ENCODE results near the gene NAP1L1. TPM values are rescaled to one million over a fixed set of nuclear protein-coding genes. Genes with fewer than 3 reads are reported as not detected.

NAP1L1 gene
- total RNA-seq, 1 donor from 2014 or later, result 473 TPM

- no peak for DNase-seq (ENCODE audit: low read depth)
Measured at GRCh38 chr12:76103958-76104357, 19.5 kb upstream of the NAP1L1 start.

GRCh38 chr12:76101739-76102385, 17.4 kb upstream of the NAP1L1 start:
- H3K4me3 ChIP-seq (ENCODE audit: low read depth, low read length), result no peak overlapping the region
- TF ChIP-seq CTCF (conservative IDR thresholded peaks at IDR 0.05; ENCODE audit: low read depth, low read length), result no peak
- no peak for DNase-seq (ENCODE audit: low read depth)

More at GRCh38 chr12:76103958-76104357, 19.5 kb upstream of the NAP1L1 start:
- no peak for TF ChIP-seq CTCF (conservative IDR thresholded peaks at IDR 0.05; ENCODE audit: low read depth, low read length)
- H3K4me3 ChIP-seq (ENCODE audit: low read depth, low read length), result no peak overlapping the region

- H3K4me3 ChIP-seq (ENCODE audit: low read depth, low read length), result no peak overlapping the region
- no peak for DNase-seq (ENCODE audit: low read depth)
- no peak for TF ChIP-seq CTCF (conservative IDR thresholded peaks at IDR 0.05; ENCODE audit: low read depth, low read length)
Measured at GRCh38 chr12:76096079-76096646, 11.7 kb upstream of the NAP1L1 start.

GRCh38 chr12:76094754-76095153, 10.3 kb upstream of the NAP1L1 start:
- no peak for DNase-seq (ENCODE audit: low read depth)
- no peak overlapping the region for H3K4me3 ChIP-seq (ENCODE audit: low read depth, low read length)
- peak; percentile 1 for TF ChIP-seq CTCF (conservative IDR thresholded peaks at IDR 0.05; ENCODE audit: low read depth, low read length)

GRCh38 chr12:76091246-76091754, 6.8 kb upstream of the NAP1L1 start:
- DNase-seq (ENCODE audit: low read depth), result no peak
- no peak for TF ChIP-seq CTCF (conservative IDR thresholded peaks at IDR 0.05; ENCODE audit: low read depth, low read length)
- H3K4me3 ChIP-seq (ENCODE audit: low read depth, low read length), result no peak overlapping the region

GRCh38 chr12:76085520-76085868, 1.0 kb upstream of the NAP1L1 start:
- H3K4me3 ChIP-seq (ENCODE audit: low read depth, low read length), result peak overlapping the region; percentile 82
- DNase-seq (ENCODE audit: low read depth), result no peak
- TF ChIP-seq CTCF (conservative IDR thresholded peaks at IDR 0.05; ENCODE audit: low read depth, low read length), result no peak
